Ishikawa (cell line): Measurements from ENCODE around the gene HAGH.

Experiments
- CREB1 ChIP-seq: IDR thresholded peaks from 2 replicates; pipeline ENCODE4 v1.6.1; 2012; ENCODE audit warnings: low read depth
- EGR1 ChIP-seq: IDR thresholded peaks from 2 replicates; pipeline ENCODE4 v1.6.1; 2012
- EP300 ChIP-seq: IDR thresholded peaks from 2 replicates; pipeline ENCODE4 v1.6.1; 2012; ENCODE audit warnings: borderline replicate concordance
- FOXM1 ChIP-seq: IDR thresholded peaks from 2 replicates; pipeline ENCODE4 v1.6.1; 2012; ENCODE audit warnings: low read depth, borderline replicate concordance
- RAD21 ChIP-seq: IDR thresholded peaks from 2 replicates; pipeline ENCODE4 v1.6.1; 2012; ENCODE audit warnings: low read depth
- TAF1 ChIP-seq: IDR thresholded peaks from 2 replicates; pipeline ENCODE4 v1.6.1; 2012; ENCODE audit warnings: low read depth, mild to moderate bottlenecking
- TCF12 ChIP-seq: IDR thresholded peaks from 2 replicates; pipeline ENCODE4 v1.6.1; 2012; ENCODE audit warnings: low read depth
- YY1 ChIP-seq: IDR thresholded peaks from 2 replicates; pipeline ENCODE4 v1.6.1; 2012; ENCODE audit warnings: low read depth
- TF ChIP-seq, protein P1 (sequence below): IDR thresholded peaks from 2 replicates; pipeline ENCODE4 v1.6.1; 2012
- TF ChIP-seq, protein P2 (sequence below): IDR thresholded peaks from 2 replicates; pipeline ENCODE4 v1.6.1; 2012
- TF ChIP-seq, protein P3 (sequence below): IDR thresholded peaks from 2 replicates; pipeline ENCODE4 v1.6.1; 2012; ENCODE audit warnings: low read depth, mild to moderate bottlenecking

DNA sequence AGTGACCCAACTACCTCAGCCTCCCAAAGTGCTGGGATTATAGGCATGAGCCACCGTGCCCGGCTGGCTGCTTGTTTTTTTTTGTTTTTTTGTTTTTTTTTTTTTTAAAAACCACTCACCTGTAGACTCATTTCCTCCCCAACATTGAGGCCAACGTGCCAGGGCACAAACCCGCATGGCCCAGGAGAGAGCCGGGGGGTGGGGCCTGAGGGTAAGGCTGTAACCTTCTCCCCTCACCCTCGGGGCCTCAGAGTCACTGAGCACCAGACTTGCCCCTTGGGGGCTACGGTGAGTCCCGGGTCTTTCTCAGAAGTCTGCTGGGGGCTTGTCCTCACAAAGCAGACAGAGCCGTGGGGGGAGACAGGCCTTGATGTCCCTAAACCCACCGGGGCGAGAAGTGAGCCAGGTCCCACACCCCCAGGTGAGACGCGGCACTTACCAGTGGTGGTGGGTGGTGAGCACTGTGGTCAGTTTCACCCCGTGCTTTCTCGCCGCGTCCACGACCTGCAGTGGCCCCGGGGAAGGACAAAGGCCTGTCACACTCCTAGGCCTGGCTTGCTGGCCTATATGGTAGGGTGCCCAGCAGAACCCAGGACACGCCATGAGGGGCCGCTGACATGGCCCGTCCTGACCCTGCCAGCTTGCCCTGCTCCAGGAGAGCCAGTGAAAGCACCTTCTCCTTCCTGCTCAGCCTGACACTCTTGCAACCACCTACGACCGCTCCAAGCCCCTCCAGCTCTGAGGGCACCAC, 4.6 kb downstream of the HAGH start:
- TF ChIP-seq YY1 (no peak), EP300 (no peak), TAF1 (no peak), TCF12 (no peak), EGR1 (no peak), CREB1 (no peak), FOXM1 (no peak), RAD21 (no peak)
- TF ChIP-seq, protein P1, sequence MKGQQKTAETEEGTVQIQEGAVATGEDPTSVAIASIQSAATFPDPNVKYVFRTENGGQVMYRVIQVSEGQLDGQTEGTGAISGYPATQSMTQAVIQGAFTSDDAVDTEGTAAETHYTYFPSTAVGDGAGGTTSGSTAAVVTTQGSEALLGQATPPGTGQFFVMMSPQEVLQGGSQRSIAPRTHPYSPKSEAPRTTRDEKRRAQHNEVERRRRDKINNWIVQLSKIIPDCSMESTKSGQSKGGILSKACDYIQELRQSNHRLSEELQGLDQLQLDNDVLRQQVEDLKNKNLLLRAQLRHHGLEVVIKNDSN, result no peak
- TF ChIP-seq, protein P2, sequence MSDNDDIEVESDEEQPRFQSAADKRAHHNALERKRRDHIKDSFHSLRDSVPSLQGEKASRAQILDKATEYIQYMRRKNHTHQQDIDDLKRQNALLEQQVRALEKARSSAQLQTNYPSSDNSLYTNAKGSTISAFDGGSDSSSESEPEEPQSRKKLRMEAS, result no peak
- TF ChIP-seq, protein P3, sequence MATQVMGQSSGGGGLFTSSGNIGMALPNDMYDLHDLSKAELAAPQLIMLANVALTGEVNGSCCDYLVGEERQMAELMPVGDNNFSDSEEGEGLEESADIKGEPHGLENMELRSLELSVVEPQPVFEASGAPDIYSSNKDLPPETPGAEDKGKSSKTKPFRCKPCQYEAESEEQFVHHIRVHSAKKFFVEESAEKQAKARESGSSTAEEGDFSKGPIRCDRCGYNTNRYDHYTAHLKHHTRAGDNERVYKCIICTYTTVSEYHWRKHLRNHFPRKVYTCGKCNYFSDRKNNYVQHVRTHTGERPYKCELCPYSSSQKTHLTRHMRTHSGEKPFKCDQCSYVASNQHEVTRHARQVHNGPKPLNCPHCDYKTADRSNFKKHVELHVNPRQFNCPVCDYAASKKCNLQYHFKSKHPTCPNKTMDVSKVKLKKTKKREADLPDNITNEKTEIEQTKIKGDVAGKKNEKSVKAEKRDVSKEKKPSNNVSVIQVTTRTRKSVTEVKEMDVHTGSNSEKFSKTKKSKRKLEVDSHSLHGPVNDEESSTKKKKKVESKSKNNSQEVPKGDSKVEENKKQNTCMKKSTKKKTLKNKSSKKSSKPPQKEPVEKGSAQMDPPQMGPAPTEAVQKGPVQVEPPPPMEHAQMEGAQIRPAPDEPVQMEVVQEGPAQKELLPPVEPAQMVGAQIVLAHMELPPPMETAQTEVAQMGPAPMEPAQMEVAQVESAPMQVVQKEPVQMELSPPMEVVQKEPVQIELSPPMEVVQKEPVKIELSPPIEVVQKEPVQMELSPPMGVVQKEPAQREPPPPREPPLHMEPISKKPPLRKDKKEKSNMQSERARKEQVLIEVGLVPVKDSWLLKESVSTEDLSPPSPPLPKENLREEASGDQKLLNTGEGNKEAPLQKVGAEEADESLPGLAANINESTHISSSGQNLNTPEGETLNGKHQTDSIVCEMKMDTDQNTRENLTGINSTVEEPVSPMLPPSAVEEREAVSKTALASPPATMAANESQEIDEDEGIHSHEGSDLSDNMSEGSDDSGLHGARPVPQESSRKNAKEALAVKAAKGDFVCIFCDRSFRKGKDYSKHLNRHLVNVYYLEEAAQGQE, result no peak
